A549 (cell line): ENCODE measurements around the gene MS4A2.

ENCODE experiments used
- KDM1A ChIP-seq: fragments of 200-600 bp; sonication (generic); IDR thresholded peaks from 2 replicates; pipeline ENCODE4 v1.6.1; 2016; ENCODE audit warnings: low read depth, mild to moderate bottlenecking
- MAZ ChIP-seq: fragments of 150-350 bp; IDR thresholded peaks from 2 replicates; pipeline ENCODE4 v1.6.1; 2014; ENCODE audit warnings: antibody characterized with exemption, low read depth, low read length, borderline replicate concordance
- ZC3H11A ChIP-seq: fragments of 450-650 bp; IDR thresholded peaks from 2 replicates; pipeline ENCODE4 v1.6.1; 2014; ENCODE audit warnings: antibody characterized with exemption, mild to moderate bottlenecking
- ZSCAN20 ChIP-seq: fragments of 250-450 bp; sonication (Bioruptor Pico); IDR thresholded peaks from 2 replicates; pipeline ENCODE4 v1.8.0; 2022; ENCODE audit warnings: mild to moderate bottlenecking, moderate library complexity
- TF ChIP-seq, protein P1 (sequence below): fragments of >200 bp; sonication (Bioruptor Twin); formaldehyde crosslinking; IDR thresholded peaks from 3 replicates; pipeline ENCODE4 v1.5.1; 2016
- TF ChIP-seq, protein P2 (sequence below): fragments of 250-450 bp; sonication (Bioruptor Pico); IDR thresholded peaks from 2 replicates; pipeline ENCODE4 v1.5.0; 2020; ENCODE audit warnings: low read depth, mild to moderate bottlenecking, moderate library complexity

DNA sequence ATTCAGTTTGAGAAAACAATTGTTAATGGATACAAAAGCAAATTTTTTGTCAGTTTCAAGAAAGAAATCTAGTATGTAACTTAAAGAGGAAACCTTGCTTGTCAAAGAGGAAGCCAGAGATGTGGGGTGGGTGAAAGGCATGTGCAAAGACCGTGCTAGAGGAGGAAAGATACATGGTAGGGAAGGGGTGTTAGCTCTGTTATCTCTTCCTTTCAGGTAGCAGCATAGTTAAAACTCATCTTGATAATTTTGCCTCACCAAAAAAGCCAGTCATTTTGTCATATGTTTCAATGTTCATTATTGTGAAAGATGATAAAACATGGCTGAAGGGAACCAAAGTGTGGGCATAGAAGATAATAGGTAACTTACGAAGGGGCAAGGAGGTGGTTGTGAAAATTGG is 2.6 kb upstream of the MS4A2 start:
- no peak for TF ChIP-seq KDM1A
- TF ChIP-seq, protein P1, sequence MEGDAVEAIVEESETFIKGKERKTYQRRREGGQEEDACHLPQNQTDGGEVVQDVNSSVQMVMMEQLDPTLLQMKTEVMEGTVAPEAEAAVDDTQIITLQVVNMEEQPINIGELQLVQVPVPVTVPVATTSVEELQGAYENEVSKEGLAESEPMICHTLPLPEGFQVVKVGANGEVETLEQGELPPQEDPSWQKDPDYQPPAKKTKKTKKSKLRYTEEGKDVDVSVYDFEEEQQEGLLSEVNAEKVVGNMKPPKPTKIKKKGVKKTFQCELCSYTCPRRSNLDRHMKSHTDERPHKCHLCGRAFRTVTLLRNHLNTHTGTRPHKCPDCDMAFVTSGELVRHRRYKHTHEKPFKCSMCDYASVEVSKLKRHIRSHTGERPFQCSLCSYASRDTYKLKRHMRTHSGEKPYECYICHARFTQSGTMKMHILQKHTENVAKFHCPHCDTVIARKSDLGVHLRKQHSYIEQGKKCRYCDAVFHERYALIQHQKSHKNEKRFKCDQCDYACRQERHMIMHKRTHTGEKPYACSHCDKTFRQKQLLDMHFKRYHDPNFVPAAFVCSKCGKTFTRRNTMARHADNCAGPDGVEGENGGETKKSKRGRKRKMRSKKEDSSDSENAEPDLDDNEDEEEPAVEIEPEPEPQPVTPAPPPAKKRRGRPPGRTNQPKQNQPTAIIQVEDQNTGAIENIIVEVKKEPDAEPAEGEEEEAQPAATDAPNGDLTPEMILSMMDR = no peak
- TF ChIP-seq, protein P2, sequence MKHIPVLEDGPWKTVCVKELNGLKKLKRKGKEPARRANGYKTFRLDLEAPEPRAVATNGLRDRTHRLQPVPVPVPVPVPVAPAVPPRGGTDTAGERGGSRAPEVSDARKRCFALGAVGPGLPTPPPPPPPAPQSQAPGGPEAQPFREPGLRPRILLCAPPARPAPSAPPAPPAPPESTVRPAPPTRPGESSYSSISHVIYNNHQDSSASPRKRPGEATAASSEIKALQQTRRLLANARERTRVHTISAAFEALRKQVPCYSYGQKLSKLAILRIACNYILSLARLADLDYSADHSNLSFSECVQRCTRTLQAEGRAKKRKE = no peak
- TF ChIP-seq ZSCAN20 (CRISPR knock-in tag) = no peak
- TF ChIP-seq MAZ = no peak
- TF ChIP-seq ZC3H11A = no peak
